ENCODE results near the gene AFTPH.

Gene AFTPH

GRCh38 chr2:64635976-64636911 lies 112.1 kb downstream of the AFTPH start:
- Histone ChIP-seq H3K36me3 (ENCODE audit: control insufficient read depth, low read length) (peaks cover 57% of the 10 kb centered on the region), H3K79me2 (ENCODE audit: control insufficient read depth, low read length) (peaks cover 76% of the 10 kb centered on the region), H4K20me1 (ENCODE audit: control insufficient read depth, insufficient read depth, low read depth, low read length) (peaks cover 8% of the 10 kb centered on the region), H3K4me1 (ENCODE audit: control insufficient read depth, low read length) (peaks cover 56% of the 10 kb centered on the region), H3F3A (ENCODE audit: control insufficient read depth, insufficient read depth) (peaks cover 14% of the 10 kb centered on the region), H3K9me2 (replicated peaks; ENCODE audit: control insufficient read depth, low read length) (no peaks in the 10 kb centered on the region), H3K27me3 (ENCODE audit: control insufficient read depth, low read length) (no peaks in the 10 kb centered on the region), H3K9me3 (ENCODE audit: control insufficient read depth, insufficient read depth, low read length) (no peaks in the 10 kb centered on the region), H3K4me2 (ENCODE audit: low read length) (peak overlapping the region; percentile 84), H3K27ac (ENCODE audit: low read depth, low read length) (peak overlapping the region; percentile 76), H3K4me3 (ENCODE audit: low read length) (peak overlapping the region; percentile 50)
- no peak for TF ChIP-seq CTCF (IDR thresholded peaks at IDR 0.05; ENCODE audit: low read depth, low read length, poor library complexity, severe bottlenecking)
- TF ChIP-seq EZH2phosphoT487 (IDR thresholded peaks at IDR 0.05; ENCODE audit: borderline replicate concordance, low read length): no peak

- H3K4me2 ChIP-seq (ENCODE audit: low read length): peak overlapping the region; percentile 84
- peaks cover 65% of the 10 kb centered on the region for H3K4me1 ChIP-seq (ENCODE audit: control insufficient read depth, low read length)
- peaks cover 66% of the 10 kb centered on the region for H3K36me3 ChIP-seq (ENCODE audit: control insufficient read depth, low read length)
- peaks cover 85% of the 10 kb centered on the region for H3K79me2 ChIP-seq (ENCODE audit: control insufficient read depth, low read length)
- H3K27ac ChIP-seq (ENCODE audit: low read depth, low read length): peak overlapping the region; percentile 76
- H3F3A ChIP-seq (ENCODE audit: control insufficient read depth, insufficient read depth): peaks cover 16% of the 10 kb centered on the region
- H3K9me3 ChIP-seq (ENCODE audit: control insufficient read depth, insufficient read depth, low read length): no peaks in the 10 kb centered on the region
- H3K27me3 ChIP-seq (ENCODE audit: control insufficient read depth, low read length): no peaks in the 10 kb centered on the region
- H4K20me1 ChIP-seq (ENCODE audit: control insufficient read depth, insufficient read depth, low read depth, low read length): peaks cover 12% of the 10 kb centered on the region
- H3K9me2 ChIP-seq (replicated peaks; ENCODE audit: control insufficient read depth, low read length): no peaks in the 10 kb centered on the region
- peak overlapping the region; percentile 50 for H3K4me3 ChIP-seq (ENCODE audit: low read length)
- TF ChIP-seq EZH2phosphoT487 (IDR thresholded peaks at IDR 0.05; ENCODE audit: borderline replicate concordance, low read length) (no peak), CTCF (IDR thresholded peaks at IDR 0.05; ENCODE audit: low read depth, low read length, poor library complexity, severe bottlenecking) (no peak)
Measured at GRCh38 chr2:64637000-64637635, 113.0 kb downstream of the AFTPH start.

GRCh38 chr2:64637931-64638330 lies 113.8 kb downstream of the AFTPH start:
- H3K4me3 ChIP-seq (ENCODE audit: low read length): peak overlapping the region; percentile 50
- H3K9me3 ChIP-seq (ENCODE audit: control insufficient read depth, insufficient read depth, low read length): no peaks in the 10 kb centered on the region
- TF ChIP-seq CTCF (IDR thresholded peaks at IDR 0.05; ENCODE audit: low read depth, low read length, poor library complexity, severe bottlenecking) (no peak), EZH2phosphoT487 (IDR thresholded peaks at IDR 0.05; ENCODE audit: borderline replicate concordance, low read length) (no peak)
- peaks cover 93% of the 10 kb centered on the region for H3K79me2 ChIP-seq (ENCODE audit: control insufficient read depth, low read length)
- H4K20me1 ChIP-seq (ENCODE audit: control insufficient read depth, insufficient read depth, low read depth, low read length): peaks cover 12% of the 10 kb centered on the region
- no peaks in the 10 kb centered on the region for H3K9me2 ChIP-seq (replicated peaks; ENCODE audit: control insufficient read depth, low read length)
- H3K27me3 ChIP-seq (ENCODE audit: control insufficient read depth, low read length): no peaks in the 10 kb centered on the region
- H3K4me2 ChIP-seq (ENCODE audit: low read length): peak overlapping the region; percentile 84
- peak overlapping the region; percentile 76 for H3K27ac ChIP-seq (ENCODE audit: low read depth, low read length)
- peaks cover 19% of the 10 kb centered on the region for H3F3A ChIP-seq (ENCODE audit: control insufficient read depth, insufficient read depth)
- peaks cover 63% of the 10 kb centered on the region for H3K36me3 ChIP-seq (ENCODE audit: control insufficient read depth, low read length)
- peaks cover 73% of the 10 kb centered on the region for H3K4me1 ChIP-seq (ENCODE audit: control insufficient read depth, low read length)
